Endodermal cell (in vitro differentiated cells): Measurements from ENCODE around the gene INAFM2. TPM values are rescaled to one million over a fixed set of nuclear protein-coding genes. Genes with fewer than 3 reads are reported as not detected.

Source experiments
- DNase-seq: peaks from one replicate; pipeline ENCODE4 v3.0.0-alpha.2; 2017
- H3K27ac ChIP-seq: 2 replicates; pipeline ENCODE4 v1.5.1; 2013; ENCODE audit warnings: mild to moderate bottlenecking, low read depth, low read length, moderate library complexity
- H3K27me3 ChIP-seq: 2 replicates; pipeline ENCODE4 v1.6.1; 2013; ENCODE audit warnings: mild to moderate bottlenecking, low read length, moderate library complexity; ENCODE audit not compliant: insufficient read depth, control insufficient read depth, poor library complexity, severe bottlenecking
- H3K36me3 ChIP-seq: 2 replicates; pipeline ENCODE4 v1.7.0; 2013; ENCODE audit warnings: mild to moderate bottlenecking, low read length, moderate library complexity; ENCODE audit not compliant: control insufficient read depth, insufficient read depth
- H3K4me1 ChIP-seq: one replicate; pipeline ENCODE4 v1.7.0; 2013; ENCODE audit warnings: low read length; ENCODE audit not compliant: control insufficient read depth, insufficient read depth
- H3K4me3 ChIP-seq: 2 replicates; pipeline ENCODE4 v1.5.1; 2013; ENCODE audit warnings: mild to moderate bottlenecking, low read length, moderate library complexity
- H3K9ac ChIP-seq: 2 replicates; pipeline ENCODE4 v1.6.1; 2013; ENCODE audit warnings: mild to moderate bottlenecking, low read length, moderate library complexity; ENCODE audit not compliant: poor library complexity, severe bottlenecking; ENCODE audit errors: extremely low read depth
- H3K9me3 ChIP-seq: 2 replicates; pipeline ENCODE4 v1.6.1; 2013; ENCODE audit warnings: mild to moderate bottlenecking, low read length, moderate library complexity; ENCODE audit not compliant: control insufficient read depth
- H3K27ac Mint-ChIP-seq: 2 replicates; pipeline ENCODE4 v1.8.0; 2020; ENCODE audit warnings: mixed read lengths
- H3K27me3 Mint-ChIP-seq: 2 replicates; pipeline ENCODE4 v1.8.0; 2021; ENCODE audit warnings: mild to moderate bottlenecking, mixed read lengths; ENCODE audit not compliant: insufficient read depth
- H3K36me3 Mint-ChIP-seq: 2 replicates; pipeline ENCODE4 v1.8.0; 2020; ENCODE audit warnings: low read depth, mixed read lengths
- H3K4me1 Mint-ChIP-seq: 2 replicates; pipeline ENCODE4 v1.8.0; 2020; ENCODE audit warnings: mixed read lengths
- H3K4me3 Mint-ChIP-seq: 2 replicates; pipeline ENCODE4 v1.8.0; 2020; ENCODE audit warnings: mild to moderate bottlenecking, moderate library complexity, mixed read lengths
- H3K9me3 Mint-ChIP-seq: 2 replicates; pipeline ENCODE4 v1.8.0; 2020; ENCODE audit warnings: mild to moderate bottlenecking, mixed read lengths
- WGBS, 2 experiments: methylation state at CpG; one replicate each; pipeline versions ENCODE4 v1.1.5 to v1.1.7; 2013; ENCODE audit warnings: missing lambda C conversion rate in 2 of 2, mixed read lengths in 1 of 2; ENCODE audit not compliant: insufficient coverage in 1 of 2, insufficient read length in 1 of 2; 5-methylcytosine and 5-hydroxymethylcytosine counted together
- total RNA-seq, 2 donors: library from RNA; stranded (reverse); fragmentation: NEBNext Ultra II Directional in 1 of 2; extraction: Animal tissue kit (Norgen Biotek cat#: 25700) in 1 of 2; gene quantifications; 2 replicates in 1 of 2; 3 replicates in 1 of 2; pipeline ENCODE4 v1.2.1, GENCODE V29; 2021
- TF ChIP-seq, protein P1 (sequence below): fragments of 200-600 bp; sonication (generic); conservative IDR thresholded peaks from 2 replicates; pipeline ENCODE4 v1.5.0; 2021; ENCODE audit warnings: antibody characterized with exemption, mild to moderate bottlenecking

INAFM2 gene
- total RNA-seq, 2 donors from 2014 or later: 4.6 to 8.6 TPM

DNA sequence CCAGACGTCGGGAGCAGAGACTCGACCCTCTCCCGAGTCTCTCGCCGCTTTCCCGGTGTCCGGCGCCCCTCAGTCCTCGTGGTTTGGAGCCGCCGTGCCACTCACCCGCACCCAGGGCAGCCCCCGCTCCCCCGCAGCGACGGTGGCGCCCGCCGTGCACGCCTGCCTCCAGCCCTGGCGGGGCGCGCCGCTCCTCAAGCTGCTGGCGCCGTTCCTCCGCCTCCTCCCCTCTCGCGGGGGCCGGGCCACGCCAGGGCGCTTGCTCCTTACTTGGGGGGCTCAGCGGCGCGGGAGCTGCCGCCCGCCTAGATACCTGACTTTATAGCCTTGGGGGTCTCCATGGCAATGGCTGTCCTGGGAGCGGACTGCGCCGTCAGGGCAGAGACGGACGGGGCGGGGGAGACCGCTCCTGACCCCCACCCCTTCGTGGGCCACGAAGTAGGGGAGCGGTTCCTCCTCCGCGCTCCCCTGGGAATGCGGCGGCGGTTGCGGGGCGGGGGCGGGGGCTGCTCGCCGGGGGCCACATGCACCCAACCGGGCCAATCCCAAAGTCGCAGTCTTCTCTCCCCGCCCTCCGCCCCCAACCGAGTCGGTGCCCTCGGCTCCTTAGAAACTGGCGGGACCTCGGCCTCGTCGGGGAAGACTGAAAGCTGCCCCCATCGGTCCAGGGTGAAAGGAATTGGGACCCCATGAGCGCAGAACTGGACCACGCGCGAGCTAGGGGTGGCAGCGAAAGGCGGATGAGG is 40.5 kb upstream of the INAFM2 start, which contains the start of gene ANKRD63:
TSS of gene ANKRD63 (minus strand) at position 196 of the 746 bp plus-strand sequence. CDS start 478 bp downstream, outside the sequence.
- H3K36me3 Mint-ChIP-seq: no peaks in the 10 kb centered on the region
- no peaks in the 10 kb centered on the region for H3K9me3 Mint-ChIP-seq
- no peaks in the 10 kb centered on the region for H3K9me3 ChIP-seq
- peak within 1 kb of the TSS; percentile 45 for H3K4me3 ChIP-seq
- TF ChIP-seq, protein P1, sequence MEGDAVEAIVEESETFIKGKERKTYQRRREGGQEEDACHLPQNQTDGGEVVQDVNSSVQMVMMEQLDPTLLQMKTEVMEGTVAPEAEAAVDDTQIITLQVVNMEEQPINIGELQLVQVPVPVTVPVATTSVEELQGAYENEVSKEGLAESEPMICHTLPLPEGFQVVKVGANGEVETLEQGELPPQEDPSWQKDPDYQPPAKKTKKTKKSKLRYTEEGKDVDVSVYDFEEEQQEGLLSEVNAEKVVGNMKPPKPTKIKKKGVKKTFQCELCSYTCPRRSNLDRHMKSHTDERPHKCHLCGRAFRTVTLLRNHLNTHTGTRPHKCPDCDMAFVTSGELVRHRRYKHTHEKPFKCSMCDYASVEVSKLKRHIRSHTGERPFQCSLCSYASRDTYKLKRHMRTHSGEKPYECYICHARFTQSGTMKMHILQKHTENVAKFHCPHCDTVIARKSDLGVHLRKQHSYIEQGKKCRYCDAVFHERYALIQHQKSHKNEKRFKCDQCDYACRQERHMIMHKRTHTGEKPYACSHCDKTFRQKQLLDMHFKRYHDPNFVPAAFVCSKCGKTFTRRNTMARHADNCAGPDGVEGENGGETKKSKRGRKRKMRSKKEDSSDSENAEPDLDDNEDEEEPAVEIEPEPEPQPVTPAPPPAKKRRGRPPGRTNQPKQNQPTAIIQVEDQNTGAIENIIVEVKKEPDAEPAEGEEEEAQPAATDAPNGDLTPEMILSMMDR: no peak
- H3K36me3 ChIP-seq: no peaks in the 10 kb centered on the region
- no peak within 1 kb of the TSS for H3K9ac ChIP-seq
- H3K4me1 Mint-ChIP-seq: peaks cover 14% of the 10 kb centered on the region
- no peak within 1 kb of the TSS for H3K27ac Mint-ChIP-seq
- peaks cover 89% of the 10 kb centered on the region for H3K27me3 Mint-ChIP-seq
- H3K4me3 Mint-ChIP-seq: peak within 1 kb of the TSS; percentile 36
- DNase-seq: no peak
- H3K27ac ChIP-seq: no peak within 1 kb of the TSS
- no peaks in the 10 kb centered on the region for H3K4me1 ChIP-seq
- WGBS, 2 experiments: 1 to 2% methylated on average over 25 to 76 of the region's 76 CpGs
- peaks cover 100% of the 10 kb centered on the region for H3K27me3 ChIP-seq

DNA sequence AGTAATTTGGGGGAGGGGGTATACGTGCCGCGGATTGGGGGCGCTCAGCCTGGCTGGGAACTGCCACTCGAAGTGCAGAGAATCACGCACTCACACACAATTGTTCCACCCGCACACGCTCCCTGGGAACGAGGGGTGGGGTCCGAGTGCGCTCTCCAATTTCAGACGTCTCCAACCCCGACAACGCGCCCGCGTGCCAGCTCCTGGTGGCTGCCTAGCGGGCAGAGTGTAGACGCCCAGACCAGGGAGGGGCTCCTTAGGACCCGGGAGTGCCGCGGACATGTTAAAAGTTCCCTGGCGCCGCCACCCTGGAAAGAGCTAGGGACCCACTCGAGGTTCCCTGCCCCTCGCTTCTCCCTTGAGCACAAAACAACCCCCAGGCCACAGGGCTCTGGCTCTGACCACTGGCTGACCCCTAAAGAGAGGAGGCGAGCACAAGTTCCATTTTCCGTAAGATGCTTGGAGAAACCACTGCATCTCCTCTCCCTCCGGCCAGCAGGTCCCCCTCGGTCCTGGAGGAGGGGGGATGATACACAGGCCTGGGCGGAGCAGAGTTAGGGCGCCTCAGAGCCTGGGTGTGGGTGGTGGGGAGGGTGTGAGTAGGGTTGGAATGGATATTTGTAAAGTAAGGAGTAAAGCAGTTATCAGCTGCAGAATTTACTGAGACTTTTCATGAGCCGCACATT is 39.7 kb upstream of the INAFM2 start:
- Mint-ChIP-seq H3K27me3 (peaks cover 89% of the 10 kb centered on the region), H3K9me3 (no peaks in the 10 kb centered on the region), H3K36me3 (no peaks in the 10 kb centered on the region), H3K4me3 (peak overlapping the region; percentile 36), H3K4me1 (peaks cover 9% of the 10 kb centered on the region), H3K27ac (no peak overlapping the region)
- Histone ChIP-seq H3K36me3 (no peaks in the 10 kb centered on the region), H3K27me3 (peaks cover 100% of the 10 kb centered on the region), H3K4me3 (no peak overlapping the region), H3K9me3 (no peaks in the 10 kb centered on the region), H3K4me1 (no peaks in the 10 kb centered on the region), H3K9ac (no peak overlapping the region), H3K27ac (no peak overlapping the region)
- DNase-seq: no peak
- TF ChIP-seq, protein P1: no peak
- 20 to 25% methylated on average over 13 to 33 of the region's 33 CpGs for WGBS, 2 experiments

GRCh38 chr15:40285151-40285550 is 38.3 kb upstream of the INAFM2 start:
- Mint-ChIP-seq H3K27me3 (peaks cover 90% of the 10 kb centered on the region), H3K9me3 (no peaks in the 10 kb centered on the region), H3K4me3 (no peak overlapping the region), H3K36me3 (no peaks in the 10 kb centered on the region), H3K4me1 (peaks cover 4% of the 10 kb centered on the region), H3K27ac (no peak overlapping the region)
- TF ChIP-seq, protein P1: no peak
- no peak overlapping the region for H3K9ac ChIP-seq
- 46 to 47% methylated on average over 4 of the region's 4 CpGs for WGBS, 2 experiments
- no peaks in the 10 kb centered on the region for H3K9me3 ChIP-seq
- no peaks in the 10 kb centered on the region for H3K4me1 ChIP-seq
- H3K4me3 ChIP-seq: no peak overlapping the region
- DNase-seq: no peak
- H3K36me3 ChIP-seq: no peaks in the 10 kb centered on the region
- no peak overlapping the region for H3K27ac ChIP-seq
- H3K27me3 ChIP-seq: peaks cover 100% of the 10 kb centered on the region
